HG02678 (cell line): ENCODE results near the gene SGF29.
"Not testable (repeated sequence)": the region's sequence is repeated elsewhere in the genome, so short reads cannot be mapped to it uniquely, and the experiment has no call there.

Source experiments
- ATAC-seq: cut with Tn5 transposase; IDR thresholded peaks from one replicate; pipeline ENCODE4 v1.9.1; 2021; ENCODE audit warnings: mild to moderate bottlenecking, moderate library complexity; ENCODE audit not compliant: unreplicated experiment

The SGF29 gene

GRCh38 chr16:28532940-28533647 lies 20.6 kb upstream of the SGF29 start:
- no peak for ATAC-seq

GRCh38 chr16:28534542-28535373 lies 19.0 kb upstream of the SGF29 start:
- no peak for ATAC-seq

- ATAC-seq: no peak
These were observed 16.6 kb upstream of the SGF29 start for GRCh38 chr16:28537076-28537475.

GRCh38 chr16:28537964-28538732 lies 15.6 kb upstream of the SGF29 start:
- no peak for ATAC-seq

- no peak for ATAC-seq
These were observed 14.8 kb upstream of the SGF29 start, which contains the start of gene NUPR1 for GRCh38 chr16:28538733-28539596. NUPR1 (minus strand) TSS chr16:28538974; CDS start chr16:28538907, 67 bp downstream.

GRCh38 chr16:28540346-28540745 lies 13.4 kb upstream of the SGF29 start:
- no peak for ATAC-seq

GRCh38 chr16:28542646-28543045 lies 11.1 kb upstream of the SGF29 start:
- ATAC-seq: no peak

- ATAC-seq: no peak
These were observed 10.6 kb upstream of the SGF29 start for GRCh38 chr16:28543072-28543471.

GRCh38 chr16:28544998-28545397 lies 8.7 kb upstream of the SGF29 start:
- no peak for ATAC-seq

GRCh38 chr16:28545964-28546363 lies 7.8 kb upstream of the SGF29 start:
- not testable (repeated sequence) for ATAC-seq

GRCh38 chr16:28546626-28547025 lies 7.1 kb upstream of the SGF29 start:
- ATAC-seq: no peak

GRCh38 chr16:28548306-28548802 lies 5.4 kb upstream of the SGF29 start:
- no peak for ATAC-seq

GRCh38 chr16:28549301-28549899 lies 4.3 kb upstream of the SGF29 start:
- ATAC-seq: no peak

GRCh38 chr16:28554634-28555423 lies 1.1 kb downstream of the SGF29 start:
- ATAC-seq: no peak

- no peak for ATAC-seq
These were observed 1.8 kb downstream of the SGF29 start for GRCh38 chr16:28555561-28555960.

GRCh38 chr16:28556914-28557320 lies 3.2 kb downstream of the SGF29 start:
- no peak for ATAC-seq

GRCh38 chr16:28558456-28558855 lies 4.7 kb downstream of the SGF29 start:
- no peak for ATAC-seq

GRCh38 chr16:28561557-28562187 lies 8.0 kb downstream of the SGF29 start:
- ATAC-seq: no peak

- ATAC-seq: no peak
These were observed 8.5 kb downstream of the SGF29 start for GRCh38 chr16:28562199-28562598.
